Neuron (in vitro differentiated cells): ENCODE measurements around the gene BTAF1.

ENCODE experiments used
- H2AFZ ChIP-seq: one replicate; pipeline ENCODE4 v1.6.1; 2013; ENCODE audit warnings: low read depth, mild to moderate bottlenecking, inconsistent platforms, low read length, moderate library complexity
- H3K27me3 ChIP-seq: one replicate; pipeline ENCODE4 v1.6.1; 2013; ENCODE audit warnings: low read length; ENCODE audit not compliant: insufficient read depth
- H3K36me3 ChIP-seq: one replicate; pipeline ENCODE4 v1.6.1; 2013; ENCODE audit warnings: low read length; ENCODE audit not compliant: insufficient read depth
- H3K4me1 ChIP-seq: one replicate; pipeline ENCODE4 v1.6.1; 2013; ENCODE audit warnings: low read length; ENCODE audit not compliant: insufficient read depth
- H3K4me3 ChIP-seq: 2 replicates; pipeline ENCODE4 v1.5.1; 2013; ENCODE audit warnings: mild to moderate bottlenecking, low read length, moderate library complexity
- H3K9me3 ChIP-seq: one replicate; pipeline ENCODE4 v1.6.1; 2013; ENCODE audit warnings: low read length

BTAF1 gene

DNA sequence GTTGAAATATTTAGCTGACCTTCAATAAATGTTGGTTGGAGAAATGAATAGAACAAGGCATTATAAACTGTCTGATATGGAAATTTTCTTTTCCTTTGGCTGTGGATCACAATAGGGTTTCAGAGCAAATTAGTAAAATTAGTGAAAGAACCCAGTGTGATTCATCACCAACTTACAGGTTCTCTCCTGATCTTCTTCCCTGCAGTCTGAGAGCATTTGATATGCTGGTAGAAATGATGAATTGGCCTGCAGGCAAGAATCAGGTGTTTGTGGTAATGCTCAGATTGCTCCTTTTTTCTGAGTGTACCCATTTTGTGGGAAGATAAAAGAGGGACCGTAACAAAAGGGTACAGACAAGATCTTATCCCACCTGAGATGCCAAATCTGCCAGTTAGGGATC lies 51.9 kb downstream of the BTAF1 start:
- H3K4me1 ChIP-seq: no peaks in the 10 kb centered on the region
- no peak overlapping the region for H2AFZ ChIP-seq
- peaks cover 45% of the 10 kb centered on the region for H3K36me3 ChIP-seq
- H3K9me3 ChIP-seq: no peaks in the 10 kb centered on the region
- H3K4me3 ChIP-seq: no peak overlapping the region
- no peaks in the 10 kb centered on the region for H3K27me3 ChIP-seq

DNA sequence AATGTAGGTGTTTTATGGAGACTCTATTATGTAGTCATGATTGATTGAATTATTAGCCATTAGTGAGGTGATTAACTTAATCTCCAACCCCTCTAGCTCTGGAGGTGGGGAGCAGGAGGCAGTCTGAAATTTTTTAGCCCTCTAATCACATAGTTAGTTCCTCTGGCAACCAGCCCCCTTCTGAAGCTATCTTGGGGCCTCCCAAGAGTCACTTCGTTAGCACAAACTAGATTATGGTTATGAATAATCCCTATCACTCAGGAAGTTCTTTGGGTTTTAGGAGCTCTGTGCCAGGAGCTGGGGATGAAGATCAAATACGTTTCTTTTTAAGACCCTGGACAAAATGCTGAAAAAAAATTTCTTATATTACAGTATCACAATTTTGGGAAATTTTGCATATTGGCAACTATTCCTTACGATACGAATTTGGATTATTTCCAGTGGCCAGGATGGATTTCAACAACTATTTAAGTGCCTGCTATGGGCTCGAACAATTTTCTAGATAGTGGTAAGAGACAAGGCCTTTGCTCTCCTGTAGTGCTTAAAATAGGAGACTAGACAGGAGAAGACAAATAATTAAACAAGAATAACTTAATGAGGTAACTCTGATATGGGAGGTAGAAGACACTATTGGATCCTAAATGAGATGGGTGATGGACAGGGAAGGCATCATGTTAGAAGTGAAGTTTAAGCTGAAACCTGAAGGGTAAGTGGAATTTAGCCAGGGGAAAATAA lies 52.9 kb downstream of the BTAF1 start:
- no peak overlapping the region for H2AFZ ChIP-seq
- H3K27me3 ChIP-seq: no peaks in the 10 kb centered on the region
- no peak overlapping the region for H3K4me3 ChIP-seq
- peaks cover 43% of the 10 kb centered on the region for H3K36me3 ChIP-seq
- no peaks in the 10 kb centered on the region for H3K9me3 ChIP-seq
- no peaks in the 10 kb centered on the region for H3K4me1 ChIP-seq

- H3K4me1 ChIP-seq: no peaks in the 10 kb centered on the region
These were observed 53.9 kb downstream of the BTAF1 start for GRCh38 chr10:91977491-91977890.

DNA sequence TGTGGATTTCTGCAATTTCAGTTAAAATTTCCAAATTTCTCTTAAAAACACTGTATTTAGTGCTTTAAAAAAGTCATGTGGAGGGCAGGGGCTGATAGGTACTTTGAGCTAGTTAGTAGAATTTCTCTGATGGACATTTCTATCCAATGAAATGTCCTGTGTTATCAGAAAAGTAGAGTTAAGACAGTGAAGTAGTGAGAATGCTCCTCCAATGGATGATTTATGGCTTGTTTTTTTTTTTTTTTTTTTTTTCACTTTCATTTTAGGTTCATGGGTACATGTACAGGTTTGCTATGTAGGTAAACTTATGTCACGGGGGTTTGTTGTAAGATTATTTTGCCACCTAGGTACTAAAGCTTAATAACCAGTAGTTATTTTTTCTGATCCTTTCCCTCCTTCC lies 55.0 kb downstream of the BTAF1 start:
- peaks cover 58% of the 10 kb centered on the region for H3K36me3 ChIP-seq
- no peak overlapping the region for H3K4me3 ChIP-seq
- H3K9me3 ChIP-seq: no peaks in the 10 kb centered on the region
- no peaks in the 10 kb centered on the region for H3K4me1 ChIP-seq
- H3K27me3 ChIP-seq: no peaks in the 10 kb centered on the region
- no peak overlapping the region for H2AFZ ChIP-seq

More at GRCh38 chr10:91977491-91977890, 53.9 kb downstream of the BTAF1 start:
- H3K4me3 ChIP-seq: no peak overlapping the region
- peaks cover 48% of the 10 kb centered on the region for H3K36me3 ChIP-seq
- H2AFZ ChIP-seq: no peak overlapping the region
- no peaks in the 10 kb centered on the region for H3K9me3 ChIP-seq
- no peaks in the 10 kb centered on the region for H3K27me3 ChIP-seq

GRCh38 chr10:91980319-91980718 lies 56.7 kb downstream of the BTAF1 start:
- Histone ChIP-seq H3K4me1 (no peaks in the 10 kb centered on the region), H3K36me3 (peaks cover 66% of the 10 kb centered on the region), H3K27me3 (no peaks in the 10 kb centered on the region)

GRCh38 chr10:91983416-91983815 lies 59.8 kb downstream of the BTAF1 start:
- Histone ChIP-seq H3K9me3 (peaks cover 7% of the 10 kb centered on the region), H3K4me3 (no peak overlapping the region), H2AFZ (no peak overlapping the region), H3K4me1 (no peaks in the 10 kb centered on the region), H3K27me3 (no peaks in the 10 kb centered on the region), H3K36me3 (peaks cover 75% of the 10 kb centered on the region)

More at GRCh38 chr10:91980319-91980718, 56.7 kb downstream of the BTAF1 start:
- H2AFZ ChIP-seq: no peak overlapping the region
- peaks cover 7% of the 10 kb centered on the region for H3K9me3 ChIP-seq
- H3K4me3 ChIP-seq: no peak overlapping the region

- Histone ChIP-seq H3K9me3 (peaks cover 7% of the 10 kb centered on the region), H3K4me3 (no peak overlapping the region), H3K4me1 (no peaks in the 10 kb centered on the region), H2AFZ (no peak overlapping the region), H3K36me3 (peaks cover 79% of the 10 kb centered on the region), H3K27me3 (no peaks in the 10 kb centered on the region)
These were observed 63.9 kb downstream of the BTAF1 start for GRCh38 chr10:91987397-91988037.

DNA sequence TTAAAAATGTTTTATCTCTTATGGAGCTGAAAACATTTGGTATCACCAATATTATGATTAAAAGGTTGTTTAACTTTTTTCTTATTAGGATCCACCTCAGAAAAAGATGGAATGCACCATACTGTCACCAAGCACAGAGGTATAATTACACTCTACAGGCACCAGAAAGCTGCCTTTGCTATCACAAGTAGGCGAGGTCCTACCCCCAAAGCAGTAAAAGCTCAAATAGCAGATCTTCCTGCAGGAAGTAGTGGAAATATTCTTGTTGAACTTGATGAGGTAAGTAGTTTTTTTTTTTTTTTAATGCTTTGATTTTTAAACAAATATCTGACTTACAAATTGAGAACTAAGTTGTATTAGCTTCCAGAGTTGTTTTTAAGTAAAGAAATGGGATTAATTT lies 68.5 kb downstream of the BTAF1 start:
- peaks cover 71% of the 10 kb centered on the region for H3K36me3 ChIP-seq
- H3K4me1 ChIP-seq: no peaks in the 10 kb centered on the region
- no peaks in the 10 kb centered on the region for H3K9me3 ChIP-seq
- no peaks in the 10 kb centered on the region for H3K27me3 ChIP-seq
- H3K4me3 ChIP-seq: no peak overlapping the region
- H2AFZ ChIP-seq: no peak overlapping the region

- no peaks in the 10 kb centered on the region for H3K27me3 ChIP-seq
- no peak overlapping the region for H3K4me3 ChIP-seq
- peaks cover 75% of the 10 kb centered on the region for H3K36me3 ChIP-seq
- H3K9me3 ChIP-seq: peaks cover 9% of the 10 kb centered on the region
- H2AFZ ChIP-seq: no peak overlapping the region
- no peaks in the 10 kb centered on the region for H3K4me1 ChIP-seq
These were observed 72.7 kb downstream of the BTAF1 start for GRCh38 chr10:91996266-91996665.

DNA sequence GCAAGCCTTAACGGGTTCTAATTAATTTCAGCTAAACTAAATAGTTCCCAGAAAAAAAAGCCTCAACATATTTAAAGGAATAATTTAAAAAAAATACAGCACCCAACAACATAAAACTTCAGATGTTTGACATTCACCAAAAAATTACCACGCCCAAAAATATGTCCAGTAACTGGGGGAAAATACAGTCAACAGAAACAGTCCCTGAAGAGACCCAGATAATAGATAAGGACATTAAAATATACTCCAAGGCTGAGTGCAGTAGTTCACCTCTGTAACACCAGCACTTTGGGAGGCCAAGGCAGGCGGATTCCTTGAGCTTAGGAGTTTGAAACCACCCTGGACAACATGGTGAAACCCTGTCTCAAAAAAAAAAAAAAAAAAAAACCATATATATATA lies 78.0 kb downstream of the BTAF1 start:
- no peak overlapping the region for H2AFZ ChIP-seq
- no peaks in the 10 kb centered on the region for H3K27me3 ChIP-seq
- H3K36me3 ChIP-seq: peaks cover 68% of the 10 kb centered on the region
- H3K4me3 ChIP-seq: no peak overlapping the region
- peaks cover 12% of the 10 kb centered on the region for H3K9me3 ChIP-seq
- no peaks in the 10 kb centered on the region for H3K4me1 ChIP-seq

DNA sequence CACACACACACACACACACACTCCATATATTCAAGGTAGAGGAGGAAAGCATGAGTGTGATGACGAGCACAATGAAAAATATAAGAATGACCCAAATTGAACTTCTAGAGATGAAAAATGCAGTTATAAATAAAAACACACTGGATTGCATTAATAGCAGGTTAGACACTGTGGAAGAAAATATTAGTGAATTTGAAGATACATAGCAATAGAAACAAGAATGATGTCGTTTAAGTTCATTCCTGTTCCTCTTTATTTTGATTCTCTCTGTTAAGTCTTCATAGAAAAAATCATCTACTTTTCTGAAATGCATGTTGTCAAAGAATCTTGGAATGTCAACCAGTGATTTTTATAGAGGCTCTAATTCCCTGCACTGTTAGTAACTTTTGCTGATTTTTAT lies 78.4 kb downstream of the BTAF1 start:
- no peak overlapping the region for H2AFZ ChIP-seq
- no peaks in the 10 kb centered on the region for H3K27me3 ChIP-seq
- no peak overlapping the region for H3K4me3 ChIP-seq
- H3K4me1 ChIP-seq: no peaks in the 10 kb centered on the region
- peaks cover 12% of the 10 kb centered on the region for H3K9me3 ChIP-seq
- H3K36me3 ChIP-seq: peaks cover 68% of the 10 kb centered on the region

- Histone ChIP-seq H2AFZ (no peak overlapping the region), H3K4me1 (no peaks in the 10 kb centered on the region), H3K36me3 (peaks cover 64% of the 10 kb centered on the region), H3K27me3 (no peaks in the 10 kb centered on the region), H3K4me3 (no peak overlapping the region), H3K9me3 (peaks cover 8% of the 10 kb centered on the region)
These were observed 79.7 kb downstream of the BTAF1 start for GRCh38 chr10:92003258-92003657.

GRCh38 chr10:92005978-92006377 lies 82.4 kb downstream of the BTAF1 start:
- no peaks in the 10 kb centered on the region for H3K27me3 ChIP-seq
- H3K36me3 ChIP-seq: peaks cover 69% of the 10 kb centered on the region
- H3K4me3 ChIP-seq: no peak overlapping the region
- H3K4me1 ChIP-seq: peaks cover 3% of the 10 kb centered on the region
- H3K9me3 ChIP-seq: peaks cover 6% of the 10 kb centered on the region
- H2AFZ ChIP-seq: no peak overlapping the region
